ENCODE results near the gene IL15RA.
"Not testable (repeated sequence)": the region's sequence is repeated elsewhere in the genome, so short reads cannot be mapped to it uniquely, and the experiment has no call there.

Gene IL15RA

DNA sequence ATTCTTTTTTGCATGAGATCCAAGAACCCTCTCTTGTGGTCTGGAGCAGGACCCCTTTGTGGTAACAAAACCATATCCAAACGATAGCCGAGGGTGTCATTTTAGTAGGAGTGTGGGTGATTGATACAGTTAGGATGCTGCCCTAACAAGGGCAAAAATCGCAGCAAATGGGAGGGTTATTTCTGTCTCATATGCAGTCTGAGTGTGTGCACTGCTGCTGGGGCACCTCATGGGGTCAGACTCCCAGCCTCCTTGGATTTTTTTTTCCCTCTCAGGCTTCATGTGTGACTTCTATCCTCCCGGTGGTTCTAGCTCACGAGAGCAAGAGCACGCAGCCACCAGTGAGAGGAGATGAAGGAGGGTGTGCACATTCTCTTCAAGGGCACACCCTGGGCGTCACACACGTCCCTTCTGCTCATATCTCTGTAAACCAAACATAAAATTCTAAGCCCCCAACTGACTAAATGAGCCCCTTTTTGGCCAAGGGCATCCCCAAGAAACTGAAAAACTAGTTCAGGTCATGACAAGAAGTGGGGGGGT, 28.6 kb upstream of the IL15RA start:
- no peak for DNase-seq

DNA sequence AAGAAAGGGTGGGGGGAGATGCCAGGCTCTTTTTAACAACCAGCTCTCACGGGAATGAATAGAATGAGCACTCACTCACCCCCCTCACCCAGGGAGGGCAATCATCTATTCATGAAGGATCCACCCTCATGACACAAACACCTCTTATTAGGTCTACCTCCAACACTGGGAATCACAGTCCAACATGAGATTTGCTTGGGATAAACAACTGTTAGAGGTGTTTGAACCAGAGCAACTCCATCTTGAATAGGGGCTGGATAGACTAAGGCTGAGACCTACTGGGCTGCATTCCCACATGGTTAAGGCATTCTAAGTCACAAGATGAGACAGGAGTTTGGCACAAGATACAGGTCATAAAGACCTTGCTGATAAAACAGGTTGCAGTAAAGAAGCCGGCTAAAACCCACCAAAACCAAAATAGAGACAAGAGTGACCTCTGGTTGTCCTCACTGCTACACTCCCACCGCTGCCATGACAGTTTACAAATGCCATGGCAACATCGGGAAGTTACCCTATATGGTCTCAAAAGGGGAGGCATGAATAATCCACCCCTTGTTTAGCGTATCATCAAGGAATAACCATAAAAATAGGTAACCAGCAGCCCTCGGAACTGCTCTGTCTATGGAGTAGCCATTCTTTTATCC, 27.9 kb upstream of the IL15RA start:
- DNase-seq: not testable (repeated sequence)

DNA sequence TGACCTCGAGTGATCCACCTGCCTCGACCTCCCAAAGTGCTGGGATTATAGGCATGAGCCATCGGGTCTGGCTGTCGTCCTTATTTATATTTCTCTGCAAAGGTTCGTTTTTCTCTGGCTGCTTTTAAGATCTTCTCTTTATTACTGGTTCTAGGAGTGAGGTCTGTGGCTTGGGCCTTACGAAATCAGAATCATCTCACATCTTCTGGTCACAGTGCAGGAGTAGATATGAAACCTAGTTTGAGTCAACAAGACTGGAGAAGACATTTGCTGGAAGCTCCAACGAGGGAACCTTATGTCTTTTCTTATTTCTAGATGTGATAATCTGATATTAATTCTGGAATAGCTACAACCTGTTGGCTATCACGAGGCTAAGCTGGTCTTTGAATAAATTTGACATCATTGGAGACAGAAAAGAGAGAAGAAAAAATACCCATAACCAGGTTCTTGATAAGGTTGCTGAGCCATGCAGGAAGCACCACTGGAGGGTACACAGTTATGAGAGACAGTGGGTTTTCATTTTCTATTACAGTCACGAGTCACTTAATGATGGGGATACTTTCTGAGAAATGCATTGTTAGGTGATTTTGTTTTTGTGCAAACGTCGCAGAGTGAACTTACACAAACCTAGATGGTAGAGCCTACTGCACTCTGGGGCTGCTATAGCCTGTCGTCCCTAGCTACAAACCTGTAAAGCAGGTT, 25.6 kb upstream of the IL15RA start:
- no peak for DNase-seq

DNA sequence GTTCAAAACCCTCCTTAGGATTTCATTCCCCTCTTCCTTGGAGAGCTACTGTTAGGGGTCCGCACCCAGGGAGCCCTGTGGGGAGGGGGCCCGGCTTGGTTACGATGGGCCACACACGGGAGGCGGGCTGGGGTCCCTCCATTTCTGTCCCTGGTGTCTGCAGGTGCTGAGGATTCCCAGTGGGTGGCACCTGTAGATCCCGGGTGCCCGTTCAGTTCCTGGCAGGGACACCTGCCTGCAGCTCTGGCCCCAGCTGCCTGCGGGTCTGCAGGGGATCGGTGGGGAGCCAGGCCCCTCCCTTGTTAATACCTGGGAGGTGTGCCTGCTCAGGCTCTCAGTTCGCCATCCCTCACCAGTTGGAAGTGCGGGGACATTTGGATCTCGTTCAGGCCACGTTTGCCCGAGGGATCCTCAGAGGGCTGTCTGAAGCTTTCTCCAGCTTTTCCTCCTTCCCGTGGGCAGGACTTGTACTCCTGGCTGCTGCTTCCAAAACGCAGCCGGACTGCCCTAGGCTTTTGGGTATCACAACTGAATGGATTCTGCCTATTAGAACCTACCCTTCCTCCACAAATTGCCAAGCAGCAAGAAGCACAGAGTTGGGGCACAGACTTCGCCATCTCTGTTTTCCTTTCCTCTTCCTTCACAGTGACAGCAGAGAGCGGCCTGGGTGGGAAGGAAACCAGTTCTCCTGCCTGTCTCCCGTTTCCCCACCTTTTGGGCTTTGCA, 22.3 kb upstream of the IL15RA start:
- no peak for DNase-seq

DNA sequence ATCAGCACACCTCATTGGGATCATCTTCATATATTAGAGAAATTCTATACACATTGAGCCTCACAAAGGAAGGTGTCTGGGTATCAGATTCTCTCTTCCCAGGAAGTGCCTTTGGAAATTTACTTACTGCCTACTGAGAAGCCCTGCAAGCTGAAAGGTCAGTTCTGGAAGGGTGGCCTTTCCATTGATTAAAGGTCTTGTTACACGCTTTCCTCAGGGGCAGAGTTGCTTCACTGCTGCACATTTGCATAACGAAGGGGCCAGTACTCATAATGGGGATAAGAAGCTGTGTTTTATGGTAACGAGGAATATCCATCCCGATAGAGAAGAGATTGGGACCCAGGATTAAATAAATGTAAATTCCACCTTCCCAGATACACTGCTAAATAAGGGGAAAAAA, 19.4 kb upstream of the IL15RA start:
- DNase-seq: no peak

DNA sequence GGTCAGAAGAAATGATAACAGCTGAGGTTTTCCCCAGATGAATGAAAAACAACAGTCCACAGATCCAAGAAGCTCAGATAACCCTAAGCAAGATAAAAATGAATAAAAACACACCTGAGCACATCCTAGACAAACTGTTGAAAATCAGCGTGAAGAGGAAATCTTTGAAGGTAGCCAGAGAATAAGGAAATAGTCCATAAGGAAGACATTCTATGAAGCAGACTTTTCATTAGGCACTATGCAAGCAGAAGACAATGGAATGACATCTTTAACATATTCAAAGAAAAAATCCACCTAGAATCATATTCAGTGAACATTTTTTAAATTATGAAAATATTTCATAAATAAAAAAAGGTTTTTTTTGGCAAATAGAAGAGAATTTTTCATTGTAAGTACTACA, 15.1 kb upstream of the IL15RA start:
- DNase-seq: no peak

DNA sequence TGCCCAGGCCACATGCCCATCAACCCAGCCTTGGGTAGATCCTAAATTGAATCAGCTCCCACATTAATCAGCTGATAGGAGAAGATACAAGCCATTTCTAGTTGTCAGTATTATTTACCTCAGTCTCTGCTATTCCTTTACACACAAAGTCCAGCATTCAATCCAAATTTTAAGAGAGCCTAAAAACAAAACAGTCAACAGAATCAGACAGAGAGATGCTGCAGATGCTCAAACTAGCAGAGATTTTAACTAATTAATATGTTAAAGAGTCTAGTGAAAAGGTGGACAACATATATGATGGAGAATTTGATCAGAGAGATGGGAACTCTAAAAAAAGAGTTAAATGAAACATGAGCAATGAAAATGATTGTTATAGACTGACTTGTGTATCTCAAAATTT, 14.4 kb upstream of the IL15RA start:
- no peak for DNase-seq

DNA sequence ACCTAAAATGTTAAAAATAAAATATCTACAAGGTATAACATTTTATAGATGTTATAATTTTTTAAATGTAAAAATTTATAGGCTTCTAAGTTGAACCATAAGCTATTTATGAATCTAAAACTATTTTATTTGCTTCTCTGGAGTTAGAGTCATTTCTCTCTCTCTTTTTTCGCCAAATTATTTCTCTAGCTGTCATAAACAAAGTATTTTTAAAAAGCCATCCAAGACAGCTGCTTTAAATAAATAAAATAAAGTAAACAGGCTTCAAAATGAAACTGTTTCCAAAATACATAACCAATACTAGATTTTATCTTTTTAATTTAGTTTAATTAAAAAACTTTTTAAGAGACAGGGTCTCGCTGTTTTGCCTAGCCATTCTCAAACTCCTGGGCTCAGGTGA, 12.4 kb upstream of the IL15RA start:
- DNase-seq: no peak

DNA sequence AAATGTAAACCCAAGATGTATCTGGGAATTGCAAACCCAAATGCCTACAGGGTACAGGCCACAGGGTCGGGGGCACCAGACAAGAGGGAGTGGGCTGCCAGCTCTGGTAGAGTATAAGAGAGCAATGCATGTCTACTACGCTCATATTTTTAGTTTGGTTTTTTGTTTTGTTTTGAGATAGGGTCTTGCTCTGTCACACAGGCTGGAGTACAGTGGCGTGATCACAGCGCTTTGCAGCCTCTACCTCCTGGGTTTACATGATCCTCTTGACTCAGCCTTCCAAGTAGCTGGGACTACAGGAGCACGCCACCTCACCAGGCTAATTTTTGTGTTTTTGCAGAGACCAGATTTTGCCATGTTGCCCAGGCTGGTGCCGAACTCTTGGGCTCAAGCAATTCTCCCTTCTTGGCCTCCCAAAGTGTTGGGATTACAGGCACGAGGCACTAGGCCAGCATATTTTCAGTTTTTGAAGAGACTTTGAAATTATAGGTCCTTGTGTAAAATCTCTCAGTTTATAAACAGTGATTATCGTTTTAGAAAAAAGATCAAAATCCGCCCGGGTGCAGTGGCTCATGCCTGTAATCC, 11.1 kb upstream of the IL15RA start:
- no peak for DNase-seq

DNA sequence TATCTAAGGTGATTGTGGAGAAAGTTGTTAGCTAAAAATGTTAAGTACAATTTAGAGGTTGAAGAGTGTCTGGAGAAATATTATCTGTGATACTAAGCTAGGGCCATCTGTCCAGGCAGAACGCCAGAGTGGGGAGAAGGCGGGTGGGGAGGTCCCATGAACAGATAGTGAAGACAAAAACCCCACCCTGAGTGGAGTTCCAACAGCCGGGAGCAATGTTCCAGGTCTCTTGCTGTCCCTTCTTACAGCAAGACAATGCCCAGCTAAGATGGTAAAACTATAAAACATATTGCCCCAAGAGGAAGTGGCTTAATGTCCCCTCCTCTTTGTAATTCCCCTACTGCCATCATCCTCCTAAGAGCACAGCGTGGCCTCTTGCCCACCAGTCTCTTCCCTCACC, 10.4 kb upstream of the IL15RA start:
- DNase-seq: no peak

DNA sequence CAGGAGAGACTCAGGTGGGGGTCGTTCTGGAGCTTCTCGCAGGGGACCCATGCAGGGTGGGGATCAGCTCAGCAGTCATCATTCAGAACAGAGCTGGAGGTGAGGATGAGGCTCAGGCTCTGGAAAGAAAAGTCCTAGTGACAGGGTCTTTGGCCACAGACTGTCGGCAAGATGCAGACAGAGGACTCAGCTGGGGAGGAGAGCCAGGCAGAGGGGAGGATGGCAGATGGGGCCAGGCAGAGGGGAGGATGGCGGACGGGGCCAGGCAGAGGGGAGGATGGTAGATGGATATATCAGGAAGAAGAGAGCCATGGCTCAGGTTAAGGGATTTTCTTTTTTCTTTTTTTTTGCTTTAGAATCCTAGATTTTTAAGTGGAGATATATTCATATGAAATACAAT, 7.7 kb upstream of the IL15RA start:
- DNase-seq: no peak

DNA sequence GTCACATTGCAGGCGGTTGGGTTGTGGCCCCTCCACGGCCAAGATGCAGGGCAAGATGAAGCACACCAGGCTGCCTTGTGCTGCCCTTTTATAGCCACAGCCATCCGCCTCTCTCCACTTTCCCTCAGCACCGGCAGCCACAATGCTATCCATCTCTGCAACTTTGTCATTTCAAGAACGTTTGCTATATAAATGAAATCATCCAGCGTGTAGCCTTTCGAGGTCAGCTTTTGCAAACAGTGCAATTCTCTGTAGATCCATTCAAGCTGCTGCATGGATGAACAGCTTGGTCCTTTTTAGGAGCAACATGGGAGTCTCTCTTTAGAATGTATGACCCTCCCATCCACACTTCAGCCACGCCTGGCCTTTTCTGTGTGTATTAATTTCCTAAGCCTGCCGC, 6.4 kb upstream of the IL15RA start:
- DNase-seq: no peak

DNA sequence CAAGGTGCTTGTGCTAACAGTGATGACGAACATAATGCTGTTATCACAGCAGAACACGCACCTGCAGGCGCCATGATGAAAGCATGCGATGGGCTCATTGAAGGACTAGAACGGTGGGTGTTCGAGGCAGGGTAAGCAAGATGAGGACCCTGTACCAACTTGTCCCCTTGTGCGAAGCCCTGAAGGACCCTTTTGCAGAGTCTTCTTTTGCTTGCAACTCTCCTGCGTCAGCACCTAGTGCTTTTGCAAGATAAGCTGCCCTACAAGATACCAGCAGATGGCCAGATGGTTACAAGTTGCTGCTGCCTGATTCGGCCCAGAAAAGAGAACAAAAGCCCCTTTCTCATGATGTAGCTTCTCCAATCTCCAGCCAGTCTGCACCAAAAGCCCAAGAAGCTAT, 4.2 kb upstream of the IL15RA start:
- DNase-seq: no peak

DNA sequence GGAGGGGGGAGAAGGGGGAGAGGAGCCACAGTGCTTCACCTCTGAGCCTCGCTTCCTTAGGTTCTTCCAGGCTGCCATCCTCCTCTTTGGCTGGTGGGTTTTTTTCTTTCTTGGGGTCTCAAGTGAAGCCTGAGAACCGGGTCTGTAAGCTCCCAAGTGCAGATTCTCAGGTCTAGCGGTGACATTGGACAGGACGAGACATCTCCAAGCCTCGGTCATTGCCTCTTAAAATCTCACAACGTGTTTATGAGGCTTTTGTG, 817 bp upstream of the IL15RA start:
- DNase-seq: no peak

DNA sequence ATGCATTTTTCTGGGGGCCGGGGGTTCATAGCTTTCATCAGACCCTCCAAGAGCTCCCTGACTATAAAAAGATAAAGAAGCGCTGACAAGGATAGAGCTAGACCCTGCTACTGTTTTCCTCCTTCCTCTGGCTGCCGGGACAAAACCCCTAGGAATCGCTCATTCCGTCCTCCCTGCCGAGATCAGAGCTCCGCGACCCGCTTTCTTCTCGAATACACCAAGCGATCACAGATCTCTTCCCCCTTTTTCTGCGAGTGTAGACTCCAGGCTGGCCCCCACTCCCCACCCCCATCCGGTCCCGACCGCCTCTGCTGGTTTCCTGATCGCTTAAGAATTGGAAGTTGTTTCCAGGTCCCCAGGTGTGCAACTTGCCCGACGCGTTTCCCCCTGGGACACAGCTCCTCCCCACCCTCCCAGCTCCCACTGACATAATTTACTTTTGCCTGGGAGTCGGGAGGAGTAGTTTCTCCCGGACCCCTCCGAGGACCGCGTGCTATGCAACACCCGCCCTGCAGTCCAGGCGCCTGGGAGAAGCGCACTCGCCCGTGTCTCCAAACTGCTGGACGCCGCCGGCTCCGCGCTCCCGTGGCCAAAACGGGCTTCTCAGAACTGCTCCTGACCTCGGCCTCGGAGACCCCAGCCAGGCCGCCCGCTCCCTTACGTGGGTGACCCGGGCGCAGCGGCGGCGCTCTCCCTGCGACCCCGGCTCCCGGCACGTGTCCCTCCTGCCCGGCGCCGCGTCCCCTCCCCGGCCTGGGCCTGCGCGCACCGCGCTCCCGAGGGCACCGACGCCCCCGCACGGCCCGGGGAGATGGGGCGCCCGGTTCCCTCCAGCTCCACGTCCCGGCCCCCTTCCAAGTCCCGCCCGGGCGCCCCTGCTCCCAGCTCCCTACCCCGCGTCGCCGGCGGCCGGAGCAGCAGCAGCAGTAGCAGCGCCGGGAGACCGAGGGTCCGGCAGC, 552 bp downstream of the IL15RA start:
- no peak for DNase-seq

DNA sequence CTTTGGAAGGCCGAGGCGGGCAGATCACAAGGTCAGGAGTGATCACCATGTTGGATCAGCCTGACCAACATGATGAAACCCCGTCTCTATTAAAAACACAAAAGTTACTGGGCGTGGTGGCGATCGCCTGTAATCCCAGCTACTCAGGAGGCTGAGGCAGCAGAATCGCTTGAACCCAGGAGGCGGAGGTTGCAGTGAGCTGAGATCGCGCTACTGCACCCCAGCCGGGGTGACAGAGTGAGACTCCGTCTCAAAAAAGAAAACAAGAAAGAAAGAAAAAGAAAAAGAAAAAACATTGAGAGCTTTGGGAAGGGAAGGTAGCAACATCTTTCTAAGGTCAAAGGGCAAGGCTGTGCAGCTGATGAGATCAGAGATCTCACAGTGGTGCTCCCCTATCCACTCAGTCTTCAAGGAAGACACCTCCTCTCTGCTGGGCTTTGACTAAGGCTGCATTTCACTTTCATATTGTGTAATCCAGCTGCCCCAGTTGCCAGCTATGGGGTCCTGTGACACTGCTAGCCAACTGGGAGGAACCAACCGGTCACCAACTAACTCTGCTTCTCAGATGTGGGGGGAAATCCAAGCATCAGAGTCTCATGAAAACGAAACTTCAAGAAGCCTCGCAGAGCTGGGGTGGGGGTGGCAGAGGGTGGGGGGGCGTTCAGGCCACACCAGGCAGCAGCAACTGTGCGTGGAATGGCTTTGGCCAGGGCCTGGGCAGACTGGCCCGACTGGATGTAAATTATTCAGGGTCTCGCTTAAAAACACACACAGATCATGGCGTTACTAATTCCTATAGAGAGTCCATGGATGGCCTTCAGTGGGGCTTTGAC, 1.5 kb downstream of the IL15RA start:
- no peak for DNase-seq

DNA sequence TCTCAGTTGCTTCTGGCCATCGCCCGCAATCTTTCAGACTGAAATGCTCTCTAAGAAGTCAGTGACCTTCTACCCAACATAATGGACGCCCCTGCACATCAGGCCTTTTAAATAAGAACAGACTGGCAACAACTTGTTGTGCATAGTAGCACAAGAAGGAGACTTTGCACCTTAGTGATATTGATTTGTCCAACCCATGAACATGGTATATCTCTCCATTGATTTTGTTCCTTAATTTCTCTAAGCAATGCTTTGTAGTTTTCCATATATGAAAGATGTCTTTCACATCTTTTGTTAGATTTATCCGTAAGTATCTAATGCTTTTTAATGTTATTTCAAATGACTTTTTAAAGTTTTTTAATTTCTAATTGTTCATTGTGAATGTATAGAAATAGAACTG, 4.3 kb downstream of the IL15RA start:
- DNase-seq: no peak

DNA sequence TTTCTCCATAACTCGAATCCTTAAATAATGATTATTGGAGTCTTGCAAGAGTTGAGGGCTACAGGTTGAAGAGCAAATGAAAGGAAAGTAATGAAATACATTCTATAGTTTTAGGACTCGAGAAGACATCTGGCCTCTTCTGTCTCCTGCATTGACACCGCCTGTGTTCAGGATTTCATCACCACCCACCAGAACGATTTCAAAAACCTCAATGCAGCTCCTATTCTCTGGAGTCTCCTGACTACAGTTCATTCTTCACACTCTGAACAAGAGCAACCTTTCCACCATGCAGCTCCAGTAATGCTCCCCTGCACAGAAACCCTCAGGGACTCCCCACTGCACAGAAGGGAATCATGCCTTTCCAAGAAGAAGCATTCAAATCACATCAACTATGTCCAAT, 5.5 kb downstream of the IL15RA start:
- no peak for DNase-seq

DNA sequence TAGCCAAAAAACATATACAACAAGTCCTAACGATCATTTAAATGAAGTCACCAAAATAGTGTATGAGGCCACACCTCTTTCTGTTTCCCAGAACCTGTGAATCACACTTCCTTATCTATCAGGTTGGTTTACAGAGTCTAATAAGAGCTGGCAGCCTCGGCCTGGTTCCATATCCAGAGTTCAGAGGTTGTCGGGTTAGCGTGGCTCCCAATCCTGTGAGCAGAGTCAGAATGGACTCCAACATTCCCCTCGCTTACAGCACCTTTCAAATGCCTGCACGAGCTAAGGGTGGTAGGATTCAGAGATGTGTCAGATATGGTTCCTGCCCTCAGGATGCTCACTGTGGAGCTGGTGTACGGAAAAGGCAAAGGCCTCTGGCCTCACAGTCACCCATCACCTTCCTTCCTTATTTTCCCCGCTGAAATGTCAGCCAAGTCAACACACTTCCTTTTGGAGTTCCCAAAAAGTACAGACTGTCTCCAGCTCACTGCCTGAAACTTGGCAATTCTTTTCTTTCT, 6.0 kb downstream of the IL15RA start:
- no peak for DNase-seq

DNA sequence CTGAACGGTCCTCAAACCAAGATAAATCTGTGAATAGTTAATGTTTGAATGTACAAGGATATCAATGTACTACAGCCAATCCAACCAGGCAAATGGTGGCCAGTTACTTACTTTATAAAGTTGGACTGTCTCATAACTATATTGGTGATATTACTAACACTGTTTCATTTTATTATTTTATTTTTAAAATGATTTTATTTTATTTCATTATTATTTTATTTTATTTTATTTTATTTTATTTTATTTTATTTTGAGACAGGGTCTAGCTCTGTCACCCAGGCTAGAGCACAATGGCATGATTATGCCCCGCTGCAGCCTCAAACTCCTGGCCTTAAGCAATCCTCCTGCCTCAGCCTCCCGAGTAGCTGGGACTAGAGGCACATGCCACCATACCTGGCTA, 6.8 kb downstream of the IL15RA start:
- DNase-seq: no peak

DNA sequence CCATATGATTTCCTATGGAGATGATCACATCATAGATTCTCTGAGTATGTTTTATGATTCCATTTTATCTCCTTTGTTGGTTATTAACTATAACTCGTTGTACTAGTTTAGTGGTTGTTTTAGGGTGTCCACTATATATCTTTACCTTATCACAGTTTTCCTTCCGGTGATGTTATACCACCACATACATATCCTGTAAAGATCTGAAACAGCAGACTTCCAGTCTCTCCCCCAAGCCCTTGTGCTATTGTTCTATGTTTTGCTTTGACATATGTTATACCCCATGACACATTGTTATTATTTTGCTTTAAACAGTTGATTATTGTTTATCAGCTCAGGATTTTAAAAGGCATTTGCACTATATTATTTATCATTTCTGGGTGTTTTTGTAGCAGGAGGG, 7.3 kb downstream of the IL15RA start:
- DNase-seq: no peak

All from GOT3 (cell line).